H1 (cell line): ENCODE data around the gene PSMD6. TPM values are rescaled to one million over a fixed set of nuclear protein-coding genes. Genes with fewer than 3 reads are reported as not detected.

ENCODE experiments used
- CTBP2 ChIP-seq: IDR thresholded peaks from 2 replicates; pipeline ENCODE4 v1.7.0; 2011; ENCODE audit warnings: borderline replicate concordance, mild to moderate bottlenecking, moderate library complexity, mixed read lengths, low read length; ENCODE audit not compliant: insufficient read depth, insufficient read length
- SAP30 ChIP-seq: fragments of 300-600 bp; sonication (generic); IDR thresholded peaks from 2 replicates; pipeline ENCODE4 v1.7.1; 2012; ENCODE audit warnings: low read length, moderate library complexity, mild to moderate bottlenecking, inconsistent platforms; ENCODE audit not compliant: insufficient read depth, insufficient replicate concordance
- SIX5 ChIP-seq: IDR thresholded peaks from 2 replicates; pipeline ENCODE4 v1.6.1; 2011; ENCODE audit warnings: mild to moderate bottlenecking, low read depth, low read length
- TBP ChIP-seq: IDR thresholded peaks from 2 replicates; pipeline ENCODE4 v1.6.1; 2011; ENCODE audit warnings: low read depth, low read length, improper control_type of control experiment
- polyA plus RNA-seq, 7 experiments: library from polyadenylated mRNA; depleted of rRNA in 3 of 7; stranded (reverse) in 5 of 7; unstranded in 2 of 7; fragments of >200 nt in 5 of 7; fragments of 200-250 nt in 2 of 7; gene quantifications; 1 replicate in 5 of 7; 2 replicates in 1 of 7; 4 replicates in 1 of 7; pipeline versions ENCODE4 v1.2.1 to v1.2.3, GENCODE V29; 2011 to 2013; ENCODE audit warnings: missing spikeins in 2 of 7, mixed read lengths in 2 of 7
- total RNA-seq: library from RNA; stranded (reverse); fragmentation: NEBNext Ultra II Directional; extraction: Animal tissue kit (Norgen Biotek cat#: 25700); gene quantifications from 2 replicates; pipeline ENCODE4 v1.2.1, GENCODE V29; 2021

Gene PSMD6
- total and polyA plus RNA-seq, 2 of the 8 experiments (the other 6 are each of a cell fraction or from before 2014, with no cell fraction given): 43.7 to 104 TPM

DNA sequence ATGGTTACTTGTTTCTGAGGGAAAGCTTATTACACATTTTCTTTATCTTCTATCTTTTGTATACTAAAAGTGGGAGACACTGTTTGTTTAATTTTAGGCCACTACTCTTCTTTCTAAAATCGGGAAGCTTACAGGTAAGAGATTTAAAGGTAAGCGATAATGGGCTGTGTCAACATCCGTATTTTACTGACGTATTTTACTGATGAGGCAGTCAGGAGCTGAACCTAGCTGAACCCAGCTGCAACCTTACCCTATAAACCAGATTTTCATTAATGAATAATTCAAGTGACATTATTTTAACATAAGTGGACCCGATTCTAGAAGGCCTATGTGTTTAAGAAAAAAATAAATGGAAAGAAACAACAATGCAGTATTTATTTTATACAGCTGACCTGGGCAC is 13.1 kb downstream of the PSMD6 start (continued):
- TF ChIP-seq SIX5: no peak
- no peak for TF ChIP-seq TBP
- no peak for TF ChIP-seq CTBP2
- no peak for TF ChIP-seq SAP30
